Stimulated activated CD8-positive, alpha-beta memory T cell treated with anti-CD3 and anti-CD28 coated beads, Interleukin-7, amount 100 ng/mL, for 24 hours (primary cell): Measurements from ENCODE around the gene ENO4.

Experiments used
- DNase-seq: peaks from one replicate; pipeline ENCODE4 v3.0.0-alpha.2; 2020; ENCODE audit warnings: low read depth

Gene ENO4

DNA sequence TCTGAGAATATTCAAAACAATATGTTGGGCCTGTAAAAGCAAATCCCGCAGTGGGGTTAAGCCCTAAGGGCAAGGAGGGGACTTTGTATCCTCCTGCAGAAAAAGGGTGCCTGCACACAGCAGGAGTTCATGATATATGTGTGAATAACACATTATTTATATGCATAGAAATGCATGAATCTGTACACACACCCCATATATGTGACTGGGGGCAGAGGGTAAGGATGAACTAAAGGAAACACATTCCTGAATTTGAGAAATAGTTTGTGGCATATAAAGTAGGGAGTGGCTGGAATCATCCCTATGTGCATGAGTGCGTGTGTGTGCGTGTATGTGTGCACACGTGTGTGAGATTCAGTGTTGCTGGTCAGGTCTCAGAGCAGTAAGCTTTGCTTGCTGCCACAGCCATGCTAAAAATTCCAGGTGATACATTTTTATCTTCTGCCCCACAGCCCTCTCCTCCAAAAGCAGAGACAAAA is 18.9 kb downstream of the ENO4 start:
- no peak for DNase-seq

DNA sequence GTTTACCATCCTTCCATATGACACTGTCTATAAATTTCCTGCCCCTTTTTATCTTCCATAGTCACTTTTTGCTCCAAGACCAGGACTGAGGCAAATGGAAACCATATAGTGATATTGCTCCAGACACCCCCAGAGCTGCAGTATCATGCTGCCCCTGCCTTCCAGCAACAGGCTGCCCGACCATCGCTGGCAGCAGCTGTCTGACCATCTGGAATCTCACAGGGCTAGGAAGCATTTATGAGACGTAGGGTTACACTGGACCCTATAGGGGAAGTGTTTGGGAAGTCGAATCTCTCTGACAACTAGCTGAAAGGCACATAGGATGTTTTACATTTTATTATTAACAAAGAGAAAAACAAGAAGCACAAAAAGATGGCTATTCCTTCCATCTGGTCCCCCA is 19.4 kb downstream of the ENO4 start:
- DNase-seq = no peak

DNA sequence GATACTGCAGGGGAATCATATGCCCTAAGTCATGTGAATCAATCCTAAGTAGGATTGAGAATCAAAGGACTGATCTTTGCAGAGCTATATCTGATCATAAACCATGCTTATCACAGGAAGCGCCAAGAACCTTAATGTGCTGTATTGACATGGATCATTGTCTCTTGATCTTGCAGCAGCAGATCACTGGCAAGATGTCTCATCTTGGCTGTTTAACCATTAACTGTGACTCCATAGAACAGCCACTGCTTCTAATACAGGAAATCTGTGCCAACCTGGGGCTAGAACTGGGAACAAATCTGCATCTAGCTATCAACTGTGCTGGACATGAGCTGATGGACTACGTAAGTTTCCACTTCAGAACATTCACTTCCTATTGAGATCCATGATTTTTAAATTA is 21.6 kb downstream of the ENO4 start:
- DNase-seq = no peak

DNA sequence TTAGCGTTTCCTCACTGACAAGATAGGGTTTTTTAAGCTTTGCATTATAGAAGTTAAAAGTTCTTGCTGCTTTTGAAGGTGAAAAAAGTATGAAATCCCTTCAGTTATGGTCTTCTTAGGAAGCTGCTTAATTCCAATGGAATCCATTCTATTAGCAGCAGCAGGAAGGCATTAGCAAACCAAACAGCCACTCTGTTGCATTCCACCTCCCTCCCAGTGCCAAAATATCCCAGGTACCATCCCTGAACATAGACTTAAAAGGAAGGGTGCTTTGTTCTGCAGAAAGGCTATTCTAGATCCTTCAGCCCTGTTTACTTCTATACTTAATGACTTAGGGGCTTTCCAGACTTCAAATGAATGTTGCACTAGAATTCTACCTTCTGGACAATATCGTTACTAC is 23.8 kb downstream of the ENO4 start:
- no peak for DNase-seq

DNA sequence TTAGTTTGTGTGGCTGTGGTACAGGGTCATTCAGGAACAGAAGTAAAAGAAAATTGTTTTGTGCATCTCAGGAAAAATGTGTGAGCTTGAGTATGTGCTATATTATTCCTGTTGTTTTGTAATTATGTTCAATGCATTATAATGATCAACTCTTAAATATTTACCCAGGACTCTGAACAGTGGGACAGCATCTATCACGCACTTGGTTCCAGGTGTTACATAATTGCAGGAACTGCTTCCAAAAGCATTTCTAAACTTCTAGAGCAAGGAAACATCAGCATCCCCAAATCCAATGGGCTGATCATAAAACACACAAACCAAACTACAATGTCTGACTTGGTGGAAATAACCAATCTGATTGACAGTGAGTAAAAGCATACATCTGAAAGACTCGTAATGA is 26.6 kb downstream of the ENO4 start:
- DNase-seq = no peak

DNA sequence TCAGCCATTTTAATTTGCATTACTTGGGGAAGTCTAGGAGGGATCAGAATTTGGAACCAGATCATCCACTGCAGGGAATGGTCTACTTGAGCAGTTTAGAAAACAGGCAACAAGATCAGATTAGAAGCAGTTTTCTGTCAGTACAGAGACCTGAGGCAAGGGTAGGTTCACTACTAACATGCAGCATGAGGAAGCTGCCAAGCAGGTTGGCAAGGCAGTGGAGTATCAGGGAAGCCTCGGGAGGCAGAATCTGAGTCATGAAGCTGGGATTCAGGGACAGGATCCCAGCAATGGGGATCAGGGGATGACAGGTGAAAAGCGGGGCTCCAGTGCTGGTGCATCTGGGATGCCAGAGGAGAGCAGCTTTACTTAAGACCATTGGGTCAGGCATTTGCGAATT is 28.1 kb downstream of the ENO4 start:
- DNase-seq = no peak

DNA sequence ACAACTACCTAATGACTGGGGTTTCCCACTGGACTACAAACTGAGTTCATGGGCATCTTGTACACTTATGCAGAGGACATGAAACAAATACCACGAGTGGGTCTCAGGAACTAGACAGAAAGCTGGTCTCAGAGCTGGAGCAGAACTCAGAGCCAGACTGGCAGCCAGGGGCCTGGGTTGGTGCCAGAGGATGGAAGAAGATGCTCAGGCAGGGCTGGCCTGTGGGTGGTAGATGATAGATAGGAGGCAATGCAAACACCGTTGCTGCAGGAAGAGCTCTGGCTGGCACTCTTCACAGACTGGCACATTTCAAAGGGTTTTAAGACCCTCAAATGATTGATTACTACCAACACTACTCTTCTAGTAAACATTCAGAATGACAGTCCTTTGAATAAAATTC is 28.8 kb downstream of the ENO4 start:
- DNase-seq = no peak

DNA sequence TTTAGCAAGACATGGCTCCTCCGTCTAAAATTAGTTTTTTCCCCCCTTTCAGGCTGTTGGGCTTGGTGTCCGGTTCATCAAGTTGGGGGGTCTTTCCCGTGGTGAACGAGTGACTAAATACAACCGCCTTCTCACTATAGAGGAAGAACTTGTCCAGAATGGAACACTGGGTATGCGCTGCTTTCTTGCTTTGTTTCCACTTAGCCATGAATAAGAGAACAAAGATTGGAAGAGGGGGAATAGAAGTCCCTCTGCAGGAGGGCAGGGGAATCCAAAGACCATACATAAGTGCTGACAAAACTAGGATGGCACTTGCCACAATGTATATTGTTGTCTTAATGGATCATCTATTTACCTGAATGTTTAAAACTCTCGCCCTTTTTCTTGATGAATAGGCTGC is 30.5 kb downstream of the ENO4 start:
- DNase-seq = no peak

DNA sequence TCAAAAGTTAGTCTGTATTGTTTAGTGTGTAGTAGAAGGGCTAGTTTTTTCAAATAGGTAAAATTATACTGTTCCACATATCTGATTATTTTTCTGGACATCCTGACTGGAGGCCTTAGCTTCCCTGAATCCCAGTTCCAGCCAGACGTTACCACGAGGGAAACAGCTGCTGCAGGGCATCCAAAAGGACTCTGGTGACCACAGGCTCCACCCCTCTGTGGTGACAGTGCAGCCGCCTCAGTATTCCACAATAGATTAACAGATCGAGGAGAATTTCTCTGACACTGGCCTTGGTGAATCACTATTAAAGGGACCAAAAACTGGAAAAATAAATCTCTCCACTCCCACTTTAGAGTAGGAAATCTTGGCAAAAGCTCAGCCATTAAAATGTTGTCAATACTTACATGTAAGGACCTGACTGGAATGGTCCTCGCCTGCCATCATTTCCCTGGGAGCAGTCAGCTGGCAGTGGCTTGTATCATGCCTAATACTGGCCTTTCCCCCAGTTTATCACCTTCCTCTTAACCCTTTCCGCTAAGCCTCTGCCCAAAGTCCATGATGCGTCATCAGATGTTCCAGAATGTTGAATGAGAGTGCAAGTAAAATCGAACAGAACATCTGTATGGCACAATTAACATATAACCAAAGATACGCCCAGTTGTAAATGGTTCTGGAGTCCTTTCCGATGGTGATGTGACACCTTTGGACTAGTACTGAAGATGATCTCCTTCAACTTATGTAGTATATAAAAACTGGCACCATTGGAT is 31.6 kb downstream of the ENO4 start:
- no peak for DNase-seq

DNA sequence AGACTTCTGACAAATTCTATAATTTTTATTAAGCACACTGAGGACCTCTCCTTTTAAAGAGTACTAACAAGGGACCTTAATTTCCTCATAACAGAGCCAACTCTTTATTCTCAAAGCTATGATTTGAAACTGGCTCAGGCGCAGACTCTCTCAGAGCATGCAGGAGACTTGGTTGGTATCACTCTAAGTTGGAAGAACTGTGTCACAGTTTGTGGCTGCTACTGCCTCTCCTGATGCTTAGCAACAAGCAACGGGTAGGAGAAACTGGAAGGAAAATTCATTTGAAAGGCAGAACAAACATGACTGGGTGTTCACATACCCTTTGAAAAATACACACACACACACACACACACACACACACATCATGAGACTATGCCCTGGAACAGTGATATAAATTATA is 33.3 kb downstream of the ENO4 start:
- no peak for DNase-seq

DNA sequence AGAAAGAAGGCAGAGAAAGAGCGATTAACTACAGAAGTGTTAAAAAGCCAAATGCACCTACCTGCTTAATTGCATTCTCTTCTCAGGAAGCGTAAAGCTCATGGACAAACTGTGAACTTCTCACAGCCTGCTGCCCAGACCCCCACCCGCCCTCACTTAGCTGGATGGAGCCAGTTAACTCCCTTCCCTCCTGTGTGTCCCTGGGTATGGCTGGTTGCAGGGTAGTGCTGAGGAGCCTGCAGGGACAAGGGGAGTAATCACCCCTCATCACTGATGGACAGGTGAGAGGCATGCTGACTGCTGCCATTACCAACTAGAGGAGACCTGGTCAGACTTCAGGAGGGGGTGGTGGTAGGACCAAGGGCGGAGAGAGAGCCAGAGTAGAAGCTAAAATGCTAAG is 37.5 kb downstream of the ENO4 start:
- no peak for DNase-seq

DNA sequence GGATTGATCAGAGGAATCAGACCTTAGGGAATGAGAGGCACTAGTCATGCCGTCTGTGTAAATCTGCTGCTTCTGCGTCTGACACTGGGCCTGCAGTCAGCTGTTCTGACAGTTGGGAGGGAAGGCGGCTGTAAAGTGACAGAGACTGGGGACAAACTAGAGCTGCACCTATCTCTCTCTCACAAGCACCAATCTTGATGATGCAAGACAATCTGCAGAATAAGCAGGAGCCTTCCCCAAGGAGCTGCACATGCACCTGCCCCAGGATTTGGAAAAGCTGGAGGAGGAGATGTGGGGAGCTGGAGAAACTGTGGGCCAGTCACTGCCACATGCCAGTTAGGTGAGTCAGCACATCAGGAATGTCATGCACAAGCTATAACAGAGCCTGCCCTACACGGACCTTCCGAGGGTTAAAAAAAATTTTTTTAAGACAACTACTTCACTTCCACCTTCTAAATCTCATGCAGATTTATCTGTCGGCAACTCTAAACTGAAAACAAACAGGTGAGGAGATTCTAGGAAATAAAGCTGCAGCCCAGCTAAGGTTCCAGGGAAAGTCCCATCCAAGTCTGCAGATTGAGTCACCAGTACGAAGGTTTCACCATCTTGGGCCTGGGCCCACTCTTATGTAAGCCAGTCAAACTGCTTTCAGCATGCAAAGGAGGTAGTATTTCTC is 39.2 kb downstream of the ENO4 start:
- no peak for DNase-seq

DNA sequence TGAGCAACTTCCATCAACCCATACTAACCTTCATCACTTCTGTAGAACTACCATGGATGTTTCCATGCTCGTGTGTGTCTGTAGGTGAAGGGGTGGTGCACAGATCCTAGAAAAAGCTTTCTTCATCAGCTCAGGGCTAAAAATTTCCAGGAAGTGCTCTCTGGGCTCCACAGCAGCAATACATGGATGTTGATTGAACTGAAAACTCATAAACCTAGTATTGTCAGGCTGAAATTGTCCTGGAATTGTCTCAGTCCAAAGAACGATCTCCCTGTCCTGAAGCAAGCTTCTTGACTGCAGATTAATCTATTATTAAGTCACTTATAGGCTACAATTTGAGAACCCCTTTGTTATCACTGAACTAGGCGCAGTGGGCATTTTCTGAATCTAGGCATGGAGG is 39.8 kb downstream of the ENO4 start:
- DNase-seq = no peak

DNA sequence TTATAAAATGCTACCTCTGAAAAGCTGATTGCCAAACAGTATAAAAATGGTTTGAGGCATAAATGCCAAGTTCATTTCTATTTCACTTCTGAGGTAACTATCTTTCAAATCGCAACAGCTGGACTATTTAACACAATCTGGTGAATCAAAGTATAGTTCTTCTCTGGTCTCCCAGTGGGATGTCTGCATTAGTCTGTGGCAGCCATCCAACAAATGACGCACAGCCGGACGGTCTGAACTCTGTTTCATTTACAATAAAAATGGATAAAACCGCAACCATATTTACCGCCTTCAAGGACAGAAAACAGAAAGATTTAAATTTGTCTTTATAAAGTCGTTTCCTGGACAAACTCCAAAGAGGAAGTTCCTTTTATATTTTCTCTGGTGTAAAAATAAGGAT is 41.9 kb downstream of the ENO4 start:
- DNase-seq = no peak

DNA sequence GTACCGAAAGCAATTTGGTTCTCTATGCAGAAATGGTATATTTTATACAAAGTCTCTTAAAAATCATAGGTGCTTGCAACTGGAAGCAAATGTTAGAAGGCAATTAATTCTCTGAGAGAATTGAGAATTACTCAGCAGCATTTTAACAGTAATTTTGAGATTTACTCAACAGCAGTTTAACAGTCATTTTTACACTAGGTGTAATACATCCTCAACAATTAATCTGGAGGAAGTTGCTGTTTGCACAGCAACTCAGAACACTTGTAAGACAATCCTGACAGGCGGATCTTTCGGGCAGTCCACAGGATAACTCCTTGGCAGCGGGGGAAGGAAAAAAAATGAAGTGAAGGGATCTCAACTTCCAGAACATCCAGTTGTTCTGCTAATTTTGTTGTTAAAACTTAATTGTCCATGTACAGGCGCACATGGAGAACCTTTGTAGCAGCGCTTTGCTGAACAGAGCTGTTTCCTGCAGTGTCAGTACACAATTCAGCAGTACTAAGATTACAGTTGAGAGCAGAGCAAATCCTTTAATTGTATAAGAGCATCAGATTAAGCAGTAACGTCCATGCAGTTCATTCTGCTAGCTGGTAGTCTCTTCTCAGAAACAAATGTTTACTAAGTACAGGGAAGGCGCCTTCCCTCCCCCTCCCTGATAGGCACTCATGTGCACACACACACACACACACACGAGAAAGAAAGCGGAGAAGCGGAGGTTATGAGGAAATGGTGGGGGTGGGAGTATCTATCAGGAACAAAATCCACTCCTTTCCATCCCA is 43.8 kb downstream of the ENO4 start:
- DNase-seq = no peak

DNA sequence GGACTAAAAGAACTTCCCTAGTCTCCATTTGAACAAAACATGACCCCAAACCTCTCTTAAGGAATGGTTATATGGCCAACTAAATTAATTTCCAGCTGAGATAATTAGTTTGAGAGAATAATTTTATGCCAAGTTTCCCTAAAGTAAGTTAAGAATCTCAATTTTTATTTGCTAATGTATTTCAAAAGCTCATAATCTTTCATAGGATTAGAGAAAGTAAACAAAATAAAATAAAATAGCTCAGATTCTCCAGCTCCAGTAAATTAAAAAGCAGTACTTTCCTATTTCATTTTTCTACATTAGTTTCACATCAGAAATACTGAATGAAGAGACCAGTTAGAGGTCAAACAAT is 44.4 kb downstream of the ENO4 start:
- DNase-seq = no peak

DNA sequence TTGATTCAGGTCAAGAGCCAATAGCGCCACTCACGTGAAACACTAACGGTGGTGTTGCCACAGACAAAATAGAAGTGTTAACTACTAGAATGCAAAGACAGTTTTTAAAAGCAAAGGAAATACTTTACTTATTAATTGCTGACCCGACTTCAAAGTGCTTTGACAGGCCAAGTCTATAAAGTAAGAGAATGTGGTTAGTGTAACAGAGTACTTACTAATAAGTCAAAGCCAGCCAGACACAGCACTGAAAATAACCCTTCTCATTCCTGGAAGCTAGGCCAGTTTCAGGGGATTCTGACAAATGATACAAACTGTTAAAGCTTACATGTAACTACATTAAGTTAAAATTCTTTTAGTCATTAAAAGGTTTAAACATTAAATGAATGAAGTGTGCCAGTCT is 50.3 kb downstream of the ENO4 start:
- no peak for DNase-seq

DNA sequence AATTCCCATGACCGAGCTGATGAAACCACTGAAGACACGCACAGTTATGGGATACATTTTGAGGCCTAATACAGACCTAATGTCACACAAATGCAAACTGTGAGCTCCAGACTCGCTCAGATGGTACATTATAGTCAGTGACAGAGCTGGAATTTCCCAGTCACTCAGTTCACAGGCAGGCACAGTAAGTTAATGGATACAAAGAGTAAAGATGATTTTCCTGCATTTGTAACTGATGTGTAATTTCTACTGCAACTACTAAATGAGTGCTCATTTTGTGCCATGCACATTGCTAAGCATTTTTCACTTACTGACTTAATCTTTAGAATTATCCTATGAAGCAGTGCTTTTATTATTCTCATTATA is 56.5 kb downstream of the ENO4 start:
- no peak for DNase-seq

DNA sequence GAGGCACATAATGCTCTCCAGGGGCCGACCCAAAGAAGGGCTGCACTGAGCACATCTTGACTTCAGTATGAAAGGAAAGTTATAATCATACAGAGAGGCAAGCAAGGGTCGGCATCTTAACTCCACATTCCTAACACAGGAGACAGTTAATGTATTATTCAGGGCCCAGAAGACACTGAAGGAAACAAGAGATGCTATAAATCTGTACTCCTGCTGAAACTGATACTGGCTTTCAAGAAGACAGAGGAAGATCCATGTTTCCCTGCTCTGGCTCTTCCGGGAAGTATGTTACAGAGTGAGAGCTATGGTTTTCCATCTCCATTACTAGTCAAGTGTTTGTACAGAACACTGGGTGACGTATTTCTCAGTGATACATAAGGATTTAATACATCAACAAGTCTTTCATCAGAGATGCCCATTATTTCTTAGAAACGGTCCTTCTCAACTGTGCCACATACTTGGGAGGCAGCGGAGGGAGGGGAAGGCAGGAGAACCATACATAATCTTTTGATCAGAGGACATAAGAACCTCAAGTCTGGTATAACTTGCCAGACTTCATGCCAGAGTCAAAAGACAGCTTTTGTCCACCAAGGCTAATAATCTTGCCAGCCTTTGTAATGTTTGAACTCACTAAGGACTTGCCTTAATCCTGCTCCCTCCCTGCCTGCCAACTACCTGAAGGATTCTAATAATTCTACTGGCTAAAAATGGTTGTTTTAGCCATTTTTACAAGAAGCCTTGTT is 58.1 kb downstream of the ENO4 start:
- no peak for DNase-seq

DNA sequence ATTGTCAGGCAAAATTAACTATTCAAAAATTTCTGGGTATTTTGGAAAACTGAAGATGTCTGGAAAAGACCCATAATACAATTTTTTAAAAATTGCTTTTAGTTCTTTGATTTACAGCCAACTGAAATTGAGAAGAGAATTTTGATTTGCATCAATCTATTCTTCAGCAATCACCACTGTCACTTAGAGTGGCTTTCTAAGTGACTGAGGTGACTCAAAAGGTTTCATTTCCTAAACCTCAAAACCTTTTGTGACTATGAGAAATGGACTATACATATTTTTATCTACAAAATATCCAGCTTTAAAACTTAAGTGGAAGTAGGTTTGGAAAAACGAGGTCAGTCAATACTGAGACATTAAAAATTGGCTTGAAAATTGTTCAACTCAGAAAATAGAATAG is 60.0 kb downstream of the ENO4 start:
- DNase-seq = no peak

DNA sequence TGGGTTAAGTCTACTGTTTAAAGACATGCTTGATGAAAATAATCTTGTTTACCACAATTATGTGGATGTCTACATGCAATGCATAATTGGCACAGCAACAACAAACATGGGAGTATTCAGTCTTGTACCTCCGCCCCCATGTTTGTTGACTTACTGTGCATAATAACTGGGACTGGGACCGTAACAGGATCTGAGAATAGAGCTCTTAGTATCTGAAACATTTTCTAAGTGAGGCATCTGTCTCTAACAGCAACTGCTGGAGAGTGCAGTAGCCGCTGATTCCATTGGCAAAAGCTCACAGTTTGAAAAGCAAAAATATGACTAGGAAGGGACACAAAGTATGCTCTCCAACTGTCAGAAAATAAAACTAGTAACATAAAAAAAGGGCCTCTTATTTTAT is 61.6 kb downstream of the ENO4 start:
- DNase-seq = no peak

DNA sequence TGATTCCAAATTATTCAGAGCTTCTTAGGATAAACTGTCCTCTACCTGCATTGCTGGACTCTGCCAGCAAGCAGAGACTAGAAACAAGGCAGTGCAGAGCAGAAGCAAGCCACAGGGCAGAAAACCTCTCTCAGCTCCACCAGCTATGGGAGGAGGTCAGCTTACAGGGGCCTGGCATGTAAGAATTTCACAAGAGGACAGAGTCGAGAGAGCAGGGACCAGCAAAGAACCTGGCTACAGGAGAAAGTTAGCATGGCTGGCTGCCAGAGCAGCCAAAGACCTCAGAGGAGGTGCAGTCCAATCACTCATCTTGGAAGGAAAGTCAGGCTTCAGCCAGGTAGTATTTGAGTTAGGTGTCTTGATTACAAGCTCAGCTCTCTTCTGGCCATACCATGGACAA is 62.9 kb downstream of the ENO4 start:
- DNase-seq = no peak

DNA sequence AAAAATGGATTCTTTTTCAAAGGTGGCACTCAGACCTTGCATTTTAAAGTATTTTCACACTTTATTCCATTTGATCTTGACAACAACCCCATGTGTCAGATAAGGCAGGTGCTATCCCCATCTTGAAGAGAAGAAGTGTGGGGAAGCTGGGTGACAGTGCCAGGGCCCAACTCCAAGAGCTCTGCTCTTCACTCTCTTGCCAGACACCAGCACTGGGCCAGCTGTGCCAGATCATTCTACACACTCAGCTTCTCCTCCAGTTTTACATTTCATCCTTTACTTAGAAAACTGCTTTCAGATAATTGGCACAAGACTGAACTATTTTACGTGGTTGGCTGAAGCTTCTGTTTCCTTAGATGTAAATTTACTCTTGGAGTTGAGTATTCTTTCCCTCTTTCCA is 64.4 kb downstream of the ENO4 start:
- DNase-seq = no peak
